ENCODE data around the gene GGA1. TPM values are rescaled to one million over a fixed set of nuclear protein-coding genes. Genes with fewer than 3 reads are reported as not detected.
A peak's percentile ranks its signal among the peaks of the same experiment; 100 is the strongest.

GGA1 gene
- total and polyA plus RNA-seq, 2 experiments from 2014 or later, result 29.7 TPM

DNA sequence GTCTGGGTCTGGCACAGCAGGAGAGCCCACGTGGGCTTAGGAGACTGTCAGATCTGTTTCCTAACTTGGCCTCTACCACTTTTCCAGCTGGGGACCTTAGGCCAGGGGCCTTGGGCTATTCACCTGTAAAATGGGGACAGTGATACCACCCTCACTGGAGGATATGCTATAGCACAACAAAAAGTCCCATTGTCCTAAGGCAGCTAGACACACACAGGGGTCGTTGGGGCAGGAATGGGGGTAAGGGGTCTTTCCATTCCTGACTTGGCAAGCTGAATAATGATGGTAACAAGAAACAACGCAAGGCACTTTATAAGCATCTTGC is 28.3 kb downstream of the GGA1 start:
- Histone ChIP-seq H3K36me3 (ENCODE audit: low read depth) (no peaks in the 10 kb centered on the region), H3K9me2 (ENCODE audit: insufficient read depth) (no peaks in the 10 kb centered on the region), H3K4me3 (no peak overlapping the region), H3K4me2 (ENCODE audit: unreplicated experiment) (no peak overlapping the region), H3K4me1 (ENCODE audit: insufficient read depth) (peaks cover 22% of the 10 kb centered on the region), H3F3A (ENCODE audit: insufficient read depth) (peaks cover 6% of the 10 kb centered on the region; the same call in 1 of the 2 replicates), H2AFZ (no peak overlapping the region), H3K79me2 (ENCODE audit: insufficient read depth) (peaks cover 5% of the 10 kb centered on the region; the same call in 1 of the 2 replicates), H3K9ac (no peak overlapping the region), H3K27ac (no peak overlapping the region), H3K9me3 (ENCODE audit: low read depth) (no peaks in the 10 kb centered on the region), H3K27me3 (replicated peaks; ENCODE audit: insufficient read depth) (no peaks in the 10 kb centered on the region), H4K20me1 (ENCODE audit: insufficient read depth) (no peaks in the 10 kb centered on the region)
- in situ Hi-C loops (cut with MboI), result no loop called here
- DNase-seq, result no peak
- 64 to 68% methylated on average over 3 of the region's 3 CpGs for WGBS, 2 experiments (ENCODE audit: low coverage in 1 of 2, low lambda C conversion rate in 2 of 2, missing lambda C conversion rate in 2 of 2)
- no peak for TF ChIP-seq EZH2phosphoT487 (IDR thresholded peaks at IDR 0.05; ENCODE audit: insufficient read depth, low read depth)

DNA sequence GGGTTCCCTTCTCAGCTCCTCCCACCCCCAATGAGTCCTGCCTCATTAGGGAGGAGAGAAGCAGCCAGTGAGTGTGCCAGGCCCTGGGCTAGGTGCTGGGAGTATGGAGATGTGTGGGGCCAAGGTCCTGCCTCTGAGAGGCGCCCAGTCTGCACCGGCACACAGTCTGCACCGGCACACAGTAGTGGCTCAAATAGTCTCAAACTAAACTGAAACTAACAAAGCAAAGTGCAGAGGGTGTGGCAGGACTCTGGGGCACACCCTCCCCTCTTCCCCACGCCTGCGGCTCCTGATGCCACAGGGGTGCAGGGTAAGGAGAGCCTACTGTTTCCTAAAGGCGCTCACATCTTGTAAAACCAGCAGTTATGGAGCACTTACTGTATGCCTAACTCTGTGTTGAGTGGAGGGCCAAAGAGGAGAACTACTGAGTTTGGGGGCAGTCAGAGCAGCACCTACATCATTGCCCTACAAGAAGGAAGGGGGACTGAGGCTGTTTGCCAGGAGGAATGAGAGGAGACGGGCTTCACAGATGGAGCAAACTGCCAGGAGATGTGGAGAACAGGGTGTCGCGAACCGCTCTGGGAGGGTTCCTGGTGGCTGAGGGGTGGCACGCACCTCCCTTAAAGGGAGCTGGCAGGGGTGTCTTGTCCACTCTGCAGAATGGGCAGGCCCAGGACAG is 29.9 kb downstream of the GGA1 start:
- no peak for TF ChIP-seq EZH2phosphoT487 (IDR thresholded peaks at IDR 0.05; ENCODE audit: insufficient read depth, low read depth)
- no peak for TF ChIP-seq EZH2 (IDR thresholded peaks at IDR 0.05; ENCODE audit: insufficient read depth, poor library complexity, severe bottlenecking)
- H3K9ac ChIP-seq, result no peak overlapping the region
- H3K27me3 ChIP-seq (replicated peaks; ENCODE audit: insufficient read depth), result no peaks in the 10 kb centered on the region
- no peaks in the 10 kb centered on the region for H4K20me1 ChIP-seq (ENCODE audit: insufficient read depth)
- H3K9me3 ChIP-seq (ENCODE audit: low read depth), result no peaks in the 10 kb centered on the region
- no peak overlapping the region for H2AFZ ChIP-seq
- H3K36me3 ChIP-seq (ENCODE audit: low read depth), result no peaks in the 10 kb centered on the region
- in situ Hi-C loops (cut with MboI), result no loop called here
- no peaks in the 10 kb centered on the region for H3K9me2 ChIP-seq (ENCODE audit: insufficient read depth)
- peaks cover 6% of the 10 kb centered on the region; the same call in 1 of the 2 replicates for H3F3A ChIP-seq (ENCODE audit: insufficient read depth)
- peak overlapping the region; percentile 73; the same call in 1 of the 2 replicates for H3K4me3 ChIP-seq
- 63% methylated on average over 11 of the region's 11 CpGs for WGBS, 2 experiments (ENCODE audit: low coverage in 1 of 2, low lambda C conversion rate in 2 of 2, missing lambda C conversion rate in 2 of 2)
- H3K4me1 ChIP-seq (ENCODE audit: insufficient read depth), result peaks cover 15% of the 10 kb centered on the region
- no peak overlapping the region for H3K4me2 ChIP-seq (ENCODE audit: unreplicated experiment)
- DNase-seq, result no peak
- H3K27ac ChIP-seq, result no peak overlapping the region
- peaks cover 5% of the 10 kb centered on the region; the same call in 1 of the 2 replicates for H3K79me2 ChIP-seq (ENCODE audit: insufficient read depth)

DNA sequence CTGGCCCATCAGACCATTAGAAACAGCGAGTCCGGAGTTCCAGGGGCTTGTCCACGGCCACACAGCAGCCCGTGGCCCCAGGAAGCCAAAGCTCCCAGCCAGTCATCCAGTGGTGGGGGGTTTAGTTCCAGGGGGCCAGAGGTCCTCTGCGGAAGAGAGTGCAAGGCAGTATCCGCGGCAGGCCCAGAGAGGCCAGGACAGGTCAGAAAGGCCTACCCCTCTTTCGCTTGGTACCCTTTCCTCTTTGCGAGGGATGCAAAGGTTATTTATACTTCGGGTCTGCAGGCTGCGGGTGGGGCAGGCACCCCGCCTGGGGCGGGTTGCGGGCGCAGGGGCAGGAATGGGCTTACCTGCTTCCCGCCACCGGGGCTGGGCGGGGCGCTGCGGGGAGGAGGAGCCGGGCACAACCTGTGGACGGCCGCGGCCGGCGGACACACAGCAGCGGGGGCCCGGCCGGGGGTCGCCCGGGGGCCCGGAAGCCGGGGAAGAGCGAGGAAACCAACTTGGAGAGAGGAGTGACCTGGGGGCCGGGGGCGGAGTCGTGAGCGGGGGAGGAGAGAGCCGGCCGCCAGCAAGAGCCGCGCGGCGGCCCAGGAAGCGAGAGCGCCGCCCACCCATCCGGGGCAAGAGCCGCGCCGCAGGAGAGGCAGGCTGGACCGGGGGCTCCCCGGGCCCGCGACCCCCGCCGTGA is 30.6 kb downstream of the GGA1 start, which contains the start of gene SH3BP1:
Gene SH3BP1 (plus strand): TSS at position 600 of the 691 bp plus-strand sequence. CDS start 119 bp downstream, outside the sequence.
- H3K4me3 ChIP-seq, result peak within 1 kb of the TSS; percentile 73
- no peak for TF ChIP-seq EZH2phosphoT487 (IDR thresholded peaks at IDR 0.05; ENCODE audit: insufficient read depth, low read depth)
- TF ChIP-seq EZH2 (IDR thresholded peaks at IDR 0.05; ENCODE audit: insufficient read depth, poor library complexity, severe bottlenecking), result no peak
- H3K9ac ChIP-seq, result peak within 1 kb of the TSS; percentile 74
- no peaks in the 10 kb centered on the region for H3K36me3 ChIP-seq (ENCODE audit: low read depth)
- no peaks in the 10 kb centered on the region for H3K9me2 ChIP-seq (ENCODE audit: insufficient read depth)
- 12 to 27% methylated on average over 20 to 57 of the region's 57 CpGs for WGBS, 2 experiments (ENCODE audit: low coverage in 1 of 2, low lambda C conversion rate in 2 of 2, missing lambda C conversion rate in 2 of 2)
- DNase-seq, result peak; percentile 70
- H3F3A ChIP-seq (ENCODE audit: insufficient read depth), result peaks cover 6% of the 10 kb centered on the region; the same call in 1 of the 2 replicates
- peak within 1 kb of the TSS; percentile 83 for H2AFZ ChIP-seq
- peaks cover 8% of the 10 kb centered on the region for H3K4me1 ChIP-seq (ENCODE audit: insufficient read depth)
- peaks cover 5% of the 10 kb centered on the region; the same call in 1 of the 2 replicates for H3K79me2 ChIP-seq (ENCODE audit: insufficient read depth)
- H4K20me1 ChIP-seq (ENCODE audit: insufficient read depth), result no peaks in the 10 kb centered on the region
- H3K27me3 ChIP-seq (replicated peaks; ENCODE audit: insufficient read depth), result no peaks in the 10 kb centered on the region
- H3K4me2 ChIP-seq (ENCODE audit: unreplicated experiment), result peak within 1 kb of the TSS; percentile 85
- no peaks in the 10 kb centered on the region for H3K9me3 ChIP-seq (ENCODE audit: low read depth)
- in situ Hi-C loops (cut with MboI), result no loop called here
- no peak within 1 kb of the TSS for H3K27ac ChIP-seq

DNA sequence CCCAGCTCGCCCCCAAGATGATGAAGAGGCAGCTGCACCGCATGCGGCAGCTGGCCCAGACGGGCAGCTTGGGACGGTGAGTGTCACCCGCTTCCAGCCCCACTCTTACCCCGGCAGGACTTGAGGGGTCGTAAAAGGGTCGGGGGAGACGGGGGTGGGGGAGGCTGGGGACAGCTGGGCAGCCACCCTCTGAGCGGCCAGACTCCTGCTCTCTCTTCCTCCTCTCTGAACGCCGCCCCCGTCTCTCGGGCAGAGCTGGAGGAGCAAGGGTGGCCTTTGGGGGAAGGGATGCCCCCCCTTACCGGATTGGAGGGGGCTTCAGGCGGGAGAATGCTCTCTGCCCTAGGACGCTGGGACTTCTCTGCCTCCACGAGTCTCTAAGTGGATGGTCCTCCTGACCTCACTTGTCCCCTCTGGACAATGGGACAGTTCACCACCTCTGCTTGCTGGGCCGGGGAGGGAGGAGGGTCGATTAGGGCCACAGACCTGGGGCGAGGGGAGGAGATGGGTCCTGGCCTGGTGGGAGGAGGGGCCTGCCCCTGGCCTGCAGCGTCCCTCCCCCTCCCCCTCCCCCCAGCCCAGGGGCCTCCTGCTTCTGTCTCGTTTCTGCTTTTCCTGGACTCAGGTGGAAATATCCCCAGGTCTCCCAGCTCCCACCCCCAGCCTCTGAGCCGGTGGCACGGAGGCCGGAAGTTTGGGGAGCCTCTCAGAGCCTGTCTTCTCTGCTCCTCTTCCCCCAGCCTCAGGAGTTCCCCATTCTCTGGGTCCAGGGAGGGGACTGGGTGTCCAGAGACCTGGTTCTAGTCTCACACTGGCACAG is 31.3 kb downstream of the GGA1 start:
- Histone ChIP-seq H3K79me2 (ENCODE audit: insufficient read depth) (peaks cover 5% of the 10 kb centered on the region; the same call in 1 of the 2 replicates), H3F3A (ENCODE audit: insufficient read depth) (peaks cover under 1% of the 10 kb centered on the region; the same call in 1 of the 2 replicates), H2AFZ (peak overlapping the region; percentile 83), H3K4me1 (ENCODE audit: insufficient read depth) (peaks cover under 1% of the 10 kb centered on the region; the same call in 1 of the 2 replicates), H3K4me2 (ENCODE audit: unreplicated experiment) (peak overlapping the region; percentile 85), H3K4me3 (peak overlapping the region; percentile 73), H3K36me3 (ENCODE audit: low read depth) (no peaks in the 10 kb centered on the region), H3K9me3 (ENCODE audit: low read depth) (no peaks in the 10 kb centered on the region), H3K9ac (peak overlapping the region; percentile 74), H3K27me3 (replicated peaks; ENCODE audit: insufficient read depth) (no peaks in the 10 kb centered on the region), H3K9me2 (ENCODE audit: insufficient read depth) (no peaks in the 10 kb centered on the region), H4K20me1 (ENCODE audit: insufficient read depth) (no peaks in the 10 kb centered on the region), H3K27ac (no peak overlapping the region)
- DNase-seq, result peak; percentile 32
- WGBS, 2 experiments (ENCODE audit: low coverage in 1 of 2, low lambda C conversion rate in 2 of 2, missing lambda C conversion rate in 2 of 2), result 5 to 8% methylated on average over 17 to 27 of the region's 27 CpGs
- TF ChIP-seq EZH2phosphoT487 (IDR thresholded peaks at IDR 0.05; ENCODE audit: insufficient read depth, low read depth), result no peak
- TF ChIP-seq EZH2 (IDR thresholded peaks at IDR 0.05; ENCODE audit: insufficient read depth, poor library complexity, severe bottlenecking), result no peak
- in situ Hi-C loops (cut with MboI), result no loop called here
